ENCODE results near the gene PGAP3.
A peak's percentile ranks its signal among the peaks of the same experiment; 100 is the strongest.

Gene PGAP3

DNA sequence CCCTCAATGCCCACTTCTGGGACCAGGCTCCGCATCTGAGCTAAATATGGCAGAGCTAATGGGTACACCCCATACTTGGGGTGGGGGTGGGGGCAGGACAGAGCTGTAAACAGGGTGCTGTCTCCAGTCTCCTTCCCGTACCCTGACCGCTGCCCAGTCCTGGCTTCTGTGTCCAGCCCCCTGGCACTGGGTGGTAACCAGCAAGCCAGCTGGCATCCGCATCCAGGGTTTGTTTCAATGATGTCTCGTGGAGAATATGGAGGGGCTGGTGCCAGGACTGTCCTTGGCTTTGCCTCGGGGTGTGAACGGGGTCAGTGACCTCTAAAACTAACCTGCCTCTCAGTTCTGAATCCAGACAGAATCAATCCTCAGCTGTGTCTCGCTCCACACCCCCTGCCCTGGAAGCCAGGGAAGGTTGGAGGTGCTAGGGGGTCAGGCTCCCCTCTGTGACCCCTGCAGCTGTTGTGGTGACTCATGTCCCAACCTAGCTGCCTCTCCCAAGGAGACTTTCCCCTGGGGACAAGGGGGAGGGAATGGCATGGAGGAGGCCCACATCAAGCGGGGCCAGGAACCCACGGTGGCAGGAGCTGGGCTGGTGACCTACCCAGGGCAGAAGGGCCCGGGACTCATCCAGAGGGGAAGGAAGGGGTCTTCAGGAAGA lies 21.1 kb downstream of the PGAP3 start:
- ChIA-PET CTCF (interaction anchor here (0.6 to 11.6 kb wide), 10 partner anchors 15 to 139 kb away, joined by 3 to 168 read pairs (median 3); partner anchors contain the start of gene PPP1R1B), POLR2A (interaction anchor here (0.6 to 1.4 kb wide), 6 partner anchors 9 to 63 kb away, joined by 3 to 5 read pairs (median 4); partner anchors contain the start of gene ERBB2)
- Histone ChIP-seq H3K4me3 (ENCODE audit: low read depth, low read length) (no peak overlapping the region), H3K4me1 (ENCODE audit: control insufficient read depth, insufficient read depth, low read length) (peaks cover 9% of the 10 kb centered on the region), H3K9me3 (ENCODE audit: control insufficient read depth, insufficient read depth, low read depth, low read length) (no peaks in the 10 kb centered on the region), H3K36me3 (ENCODE audit: control insufficient read depth in 2 of 2, insufficient read depth in 1 of 2, low read length in 2 of 2) (peaks cover 0 to 13% of the 10 kb centered on the region in 2 experiments; a peak in 1 of 3 replicates), H3K27ac (ENCODE audit: extremely low read depth, low read depth, low read length) (no peak overlapping the region)
- TF ChIP-seq ZNF514 (tag by site-specific recombination; IDR thresholded peaks at IDR 0.05): no peak
- no peak for TF ChIP-seq ZSCAN23 (tag by site-specific recombination; IDR thresholded peaks at IDR 0.05)
- TF ChIP-seq ZNF362 (tag by site-specific recombination; IDR thresholded peaks at IDR 0.05): no peak
- TF ChIP-seq ZNF501 (tag by site-specific recombination; IDR thresholded peaks at IDR 0.05): no peak
- TF ChIP-seq PRDM4 (tag by site-specific recombination; IDR thresholded peaks at IDR 0.05): no peak
- TF ChIP-seq ZNF114 (tag by site-specific recombination; IDR thresholded peaks at IDR 0.05): no peak
- TF ChIP-seq, protein P1, sequence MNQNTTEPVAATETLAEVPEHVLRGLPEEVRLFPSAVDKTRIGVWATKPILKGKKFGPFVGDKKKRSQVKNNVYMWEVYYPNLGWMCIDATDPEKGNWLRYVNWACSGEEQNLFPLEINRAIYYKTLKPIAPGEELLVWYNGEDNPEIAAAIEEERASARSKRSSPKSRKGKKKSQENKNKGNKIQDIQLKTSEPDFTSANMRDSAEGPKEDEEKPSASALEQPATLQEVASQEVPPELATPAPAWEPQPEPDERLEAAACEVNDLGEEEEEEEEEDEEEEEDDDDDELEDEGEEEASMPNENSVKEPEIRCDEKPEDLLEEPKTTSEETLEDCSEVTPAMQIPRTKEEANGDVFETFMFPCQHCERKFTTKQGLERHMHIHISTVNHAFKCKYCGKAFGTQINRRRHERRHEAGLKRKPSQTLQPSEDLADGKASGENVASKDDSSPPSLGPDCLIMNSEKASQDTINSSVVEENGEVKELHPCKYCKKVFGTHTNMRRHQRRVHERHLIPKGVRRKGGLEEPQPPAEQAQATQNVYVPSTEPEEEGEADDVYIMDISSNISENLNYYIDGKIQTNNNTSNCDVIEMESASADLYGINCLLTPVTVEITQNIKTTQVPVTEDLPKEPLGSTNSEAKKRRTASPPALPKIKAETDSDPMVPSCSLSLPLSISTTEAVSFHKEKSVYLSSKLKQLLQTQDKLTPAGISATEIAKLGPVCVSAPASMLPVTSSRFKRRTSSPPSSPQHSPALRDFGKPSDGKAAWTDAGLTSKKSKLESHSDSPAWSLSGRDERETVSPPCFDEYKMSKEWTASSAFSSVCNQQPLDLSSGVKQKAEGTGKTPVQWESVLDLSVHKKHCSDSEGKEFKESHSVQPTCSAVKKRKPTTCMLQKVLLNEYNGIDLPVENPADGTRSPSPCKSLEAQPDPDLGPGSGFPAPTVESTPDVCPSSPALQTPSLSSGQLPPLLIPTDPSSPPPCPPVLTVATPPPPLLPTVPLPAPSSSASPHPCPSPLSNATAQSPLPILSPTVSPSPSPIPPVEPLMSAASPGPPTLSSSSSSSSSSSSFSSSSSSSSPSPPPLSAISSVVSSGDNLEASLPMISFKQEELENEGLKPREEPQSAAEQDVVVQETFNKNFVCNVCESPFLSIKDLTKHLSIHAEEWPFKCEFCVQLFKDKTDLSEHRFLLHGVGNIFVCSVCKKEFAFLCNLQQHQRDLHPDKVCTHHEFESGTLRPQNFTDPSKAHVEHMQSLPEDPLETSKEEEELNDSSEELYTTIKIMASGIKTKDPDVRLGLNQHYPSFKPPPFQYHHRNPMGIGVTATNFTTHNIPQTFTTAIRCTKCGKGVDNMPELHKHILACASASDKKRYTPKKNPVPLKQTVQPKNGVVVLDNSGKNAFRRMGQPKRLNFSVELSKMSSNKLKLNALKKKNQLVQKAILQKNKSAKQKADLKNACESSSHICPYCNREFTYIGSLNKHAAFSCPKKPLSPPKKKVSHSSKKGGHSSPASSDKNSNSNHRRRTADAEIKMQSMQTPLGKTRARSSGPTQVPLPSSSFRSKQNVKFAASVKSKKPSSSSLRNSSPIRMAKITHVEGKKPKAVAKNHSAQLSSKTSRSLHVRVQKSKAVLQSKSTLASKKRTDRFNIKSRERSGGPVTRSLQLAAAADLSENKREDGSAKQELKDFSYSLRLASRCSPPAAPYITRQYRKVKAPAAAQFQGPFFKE (tag by site-specific recombination; IDR thresholded peaks at IDR 0.05; ENCODE audit: borderline replicate concordance): no peak
- TF ChIP-seq, protein P2, sequence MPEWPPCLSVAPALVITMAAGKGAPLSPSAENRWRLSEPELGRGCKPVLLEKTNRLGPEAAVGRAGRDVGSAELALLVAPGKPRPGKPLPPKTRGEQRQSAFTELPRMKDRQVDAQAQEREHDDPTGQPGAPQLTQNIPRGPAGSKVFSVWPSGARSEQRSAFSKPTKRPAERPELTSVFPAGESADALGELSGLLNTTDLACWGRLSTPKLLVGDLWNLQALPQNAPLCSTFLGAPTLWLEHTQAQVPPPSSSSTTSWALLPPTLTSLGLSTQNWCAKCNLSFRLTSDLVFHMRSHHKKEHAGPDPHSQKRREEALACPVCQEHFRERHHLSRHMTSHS (tag by site-specific recombination; IDR thresholded peaks at IDR 0.05): no peak
- TF ChIP-seq ZFHX2 (tag by site-specific recombination; conservative IDR thresholded peaks at IDR 0.05): no peak
- TF ChIP-seq YY1 (tag by site-specific recombination; IDR thresholded peaks at IDR 0.05): no peak
- TF ChIP-seq, protein P3, sequence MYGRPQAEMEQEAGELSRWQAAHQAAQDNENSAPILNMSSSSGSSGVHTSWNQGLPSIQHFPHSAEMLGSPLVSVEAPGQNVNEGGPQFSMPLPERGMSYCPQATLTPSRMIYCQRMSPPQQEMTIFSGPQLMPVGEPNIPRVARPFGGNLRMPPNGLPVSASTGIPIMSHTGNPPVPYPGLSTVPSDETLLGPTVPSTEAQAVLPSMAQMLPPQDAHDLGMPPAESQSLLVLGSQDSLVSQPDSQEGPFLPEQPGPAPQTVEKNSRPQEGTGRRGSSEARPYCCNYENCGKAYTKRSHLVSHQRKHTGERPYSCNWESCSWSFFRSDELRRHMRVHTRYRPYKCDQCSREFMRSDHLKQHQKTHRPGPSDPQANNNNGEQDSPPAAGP (tag by site-specific recombination; IDR thresholded peaks at IDR 0.05): peak; percentile 57
- no peak for TF ChIP-seq ZNF623 (tag by site-specific recombination; IDR thresholded peaks at IDR 0.05)
- no peak for TF ChIP-seq ZNF426 (tag by site-specific recombination; IDR thresholded peaks at IDR 0.05)
- TF ChIP-seq ZNF670 (tag by site-specific recombination; IDR thresholded peaks at IDR 0.05; ENCODE audit: low read depth): no peak
- TF ChIP-seq ZNF558 (tag by site-specific recombination; IDR thresholded peaks at IDR 0.05): no peak
- TF ChIP-seq, protein P4, sequence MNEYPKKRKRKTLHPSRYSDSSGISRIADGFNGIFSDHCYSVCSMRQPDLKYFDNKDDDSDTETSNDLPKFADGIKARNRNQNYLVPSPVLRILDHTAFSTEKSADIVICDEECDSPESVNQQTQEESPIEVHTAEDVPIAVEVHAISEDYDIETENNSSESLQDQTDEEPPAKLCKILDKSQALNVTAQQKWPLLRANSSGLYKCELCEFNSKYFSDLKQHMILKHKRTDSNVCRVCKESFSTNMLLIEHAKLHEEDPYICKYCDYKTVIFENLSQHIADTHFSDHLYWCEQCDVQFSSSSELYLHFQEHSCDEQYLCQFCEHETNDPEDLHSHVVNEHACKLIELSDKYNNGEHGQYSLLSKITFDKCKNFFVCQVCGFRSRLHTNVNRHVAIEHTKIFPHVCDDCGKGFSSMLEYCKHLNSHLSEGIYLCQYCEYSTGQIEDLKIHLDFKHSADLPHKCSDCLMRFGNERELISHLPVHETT (tag by site-specific recombination; IDR thresholded peaks at IDR 0.05): no peak
- TF ChIP-seq ZFP37 (tag by site-specific recombination; IDR thresholded peaks at IDR 0.05): no peak
- TF ChIP-seq ZNF221 (tag by site-specific recombination; IDR thresholded peaks at IDR 0.05; ENCODE audit: borderline replicate concordance): no peak
- no peak for TF ChIP-seq ZNF518A (tag by site-specific recombination; conservative IDR thresholded peaks at IDR 0.05; ENCODE audit: low read depth)

All from HEK293 (cell line).